Caco-2 (cell line): ENCODE results near the gene TNRC6A. TPM values are rescaled to one million over a fixed set of nuclear protein-coding genes. Genes with fewer than 3 reads are reported as not detected.
A peak's percentile ranks its signal among the peaks of the same experiment; 100 is the strongest.

Source experiments
- BruUV-seq: library from RNA; stranded (reverse); fragments of 400-500 nt; replicated peaks from 2 replicates; lab custom pipeline; 2021; lab: Mats Ljungman, UMichigan
- CTCF ChIA-PET: fragments of 300-600 bp; sonication (Branson Sonifier 250); formaldehyde crosslinking; loops from one replicate; lab custom pipeline; 2022; ENCODE audit warnings: antibody characterized with exemption; lab: Charles Lee
- POLR2A ChIA-PET: fragments of 300-600 bp; sonication (Branson Sonifier 250); formaldehyde crosslinking; loops from one replicate; lab custom pipeline; 2022; ENCODE audit warnings: antibody characterized with exemption; lab: Charles Lee
- DNase-seq, 2 experiments: peaks; one replicate each; pipeline versions ENCODE4 v3.0.0 to v3.0.0-alpha.2; 2020 to 2022
- H3K27me3 ChIP-seq: replicated peaks from 2 replicates; pipeline ENCODE4 v1.6.0; 2011; ENCODE audit warnings: low read length; ENCODE audit not compliant: control insufficient read depth, insufficient read depth
- H3K36me3 ChIP-seq: 2 replicates; pipeline ENCODE4 v1.5.1; 2011; ENCODE audit warnings: low read length; ENCODE audit not compliant: control insufficient read depth, insufficient read depth
- H3K4me1 ChIP-seq: fragments of 250-450 bp; sonication (Bioruptor Pico); 2 replicates; pipeline ENCODE4 v1.5.1; 2020; ENCODE audit warnings: mild to moderate bottlenecking
- H3K4me3 ChIP-seq: 2 replicates; pipeline ENCODE4 v1.5.1; 2011; ENCODE audit warnings: low read depth, mild to moderate bottlenecking, control low read depth, low read length
- H3K9me3 ChIP-seq: fragments of 250-450 bp; sonication (Bioruptor Pico); 2 replicates; pipeline ENCODE4 v1.5.1; 2020; ENCODE audit warnings: mild to moderate bottlenecking, moderate library complexity
- H3K27ac Mint-ChIP-seq: one replicate; pipeline ENCODE4 v1.8.0; 2022; ENCODE audit warnings: mixed read lengths; ENCODE audit not compliant: unreplicated experiment
- H3K27me3 Mint-ChIP-seq: one replicate; pipeline ENCODE4 v1.8.0; 2022; ENCODE audit warnings: mixed read lengths; ENCODE audit not compliant: insufficient read depth, unreplicated experiment
- H3K36me3 Mint-ChIP-seq: one replicate; pipeline ENCODE4 v1.8.0; 2022; ENCODE audit warnings: mild to moderate bottlenecking, mixed read lengths; ENCODE audit not compliant: insufficient read depth, unreplicated experiment
- H3K4me1 Mint-ChIP-seq: one replicate; pipeline ENCODE4 v1.8.0; 2022; ENCODE audit warnings: low read depth, mixed read lengths; ENCODE audit not compliant: unreplicated experiment
- H3K4me3 Mint-ChIP-seq: one replicate; pipeline ENCODE4 v1.8.0; 2022; ENCODE audit warnings: mild to moderate bottlenecking, moderate library complexity, mixed read lengths; ENCODE audit not compliant: unreplicated experiment
- H3K9me3 Mint-ChIP-seq: one replicate; pipeline ENCODE4 v1.8.0; 2022; ENCODE audit warnings: mixed read lengths; ENCODE audit not compliant: unreplicated experiment
- CTCF ChIP-seq, 2 experiments: fragments of 200-600 bp in 1 of 2; IDR thresholded peaks; 1 replicate in 1 of 2; 2 replicates in 1 of 2; pipeline versions ENCODE4 v1.5.1 to v1.8.0; 2011 to 2022; ENCODE audit warnings: antibody characterized with exemption in 1 of 2, control low read depth in 1 of 2, inconsistent platforms in 1 of 2, low read depth in 1 of 2, low read length in 1 of 2, mild to moderate bottlenecking in 1 of 2, moderate library complexity in 1 of 2; ENCODE audit not compliant: insufficient read depth in 1 of 2, severe bottlenecking in 1 of 2, unreplicated experiment in 1 of 2
- intact Hi-C: fragments of 100-400 bp; cut with micrococcal nuclease; formaldehyde crosslinking; loops from one replicate; pipeline ENCODE4 v1.10.0; 2022; ENCODE audit not compliant: unreplicated experiment
- total RNA-seq: library from RNA; stranded (reverse); gene quantifications from 2 replicates; pipeline ENCODE4 v1.2.3, GENCODE V29; 2022

TNRC6A gene
- total RNA-seq, 1 experiment from 2014 or later = 43.7 TPM

- intact Hi-C loops = no loop called here
- Histone ChIP-seq H3K27me3 (no peaks in the 10 kb centered on the region), H3K36me3 (no peaks in the 10 kb centered on the region), H3K4me1 (no peaks in the 10 kb centered on the region), H3K9me3 (no peaks in the 10 kb centered on the region), H3K4me3 (no peak overlapping the region)
- Mint-ChIP-seq H3K4me3 (no peak overlapping the region), H3K27ac (no peak overlapping the region), H3K9me3 (no peaks in the 10 kb centered on the region), H3K27me3 (no peaks in the 10 kb centered on the region), H3K36me3 (peaks cover 31% of the 10 kb centered on the region), H3K4me1 (no peaks in the 10 kb centered on the region)
- CTCF ChIA-PET = no interaction called here
- POLR2A ChIA-PET = no interaction called here
- no peak for TF ChIP-seq CTCF (IDR thresholded peaks at IDR 0.05; ENCODE audit: insufficient read depth in 1 of 2, low read depth in 1 of 2, low read length in 1 of 2, severe bottlenecking in 1 of 2, unreplicated experiment in 1 of 2)
- no peak for DNase-seq
- BruUV-seq = no TSS peak
Measured at GRCh38 chr16:24829153-24829552, 99.7 kb downstream of the TNRC6A start.

- no peaks in the 10 kb centered on the region for H3K9me3 ChIP-seq
- BruUV-seq = no TSS peak
- H3K4me3 ChIP-seq = no peak overlapping the region
- POLR2A ChIA-PET = no interaction called here
- H3K36me3 ChIP-seq = no peaks in the 10 kb centered on the region
- Mint-ChIP-seq H3K4me3 (no peak overlapping the region), H3K27ac (no peak overlapping the region), H3K4me1 (no peaks in the 10 kb centered on the region), H3K9me3 (no peaks in the 10 kb centered on the region), H3K27me3 (no peaks in the 10 kb centered on the region), H3K36me3 (no peaks in the 10 kb centered on the region)
- intact Hi-C loops = no loop called here
- no peak for TF ChIP-seq CTCF (IDR thresholded peaks at IDR 0.05; ENCODE audit: insufficient read depth in 1 of 2, low read depth in 1 of 2, low read length in 1 of 2, severe bottlenecking in 1 of 2, unreplicated experiment in 1 of 2)
- peaks cover 9% of the 10 kb centered on the region for H3K4me1 ChIP-seq
- no peak for DNase-seq
- CTCF ChIA-PET = no interaction called here
- no peaks in the 10 kb centered on the region for H3K27me3 ChIP-seq
Measured at GRCh38 chr16:24833352-24833751, 103.9 kb downstream of the TNRC6A start.

GRCh38 chr16:24834459-24835335 is 105.2 kb downstream of the TNRC6A start:
- Mint-ChIP-seq H3K27me3 (no peaks in the 10 kb centered on the region), H3K27ac (no peak overlapping the region), H3K4me1 (peaks cover 7% of the 10 kb centered on the region), H3K36me3 (peaks cover 5% of the 10 kb centered on the region), H3K4me3 (no peak overlapping the region), H3K9me3 (no peaks in the 10 kb centered on the region)
- ChIA-PET CTCF (interaction anchor here (0.6 to 1.2 kb wide), 9 partner anchors 13 to 317 kb away, joined by 3 to 5 read pairs (median 4); no protein-coding TSS in a partner anchor), POLR2A (no interaction called here)
- Histone ChIP-seq H3K9me3 (no peaks in the 10 kb centered on the region), H3K27me3 (no peaks in the 10 kb centered on the region), H3K36me3 (no peaks in the 10 kb centered on the region), H3K4me3 (no peak overlapping the region), H3K4me1 (peaks cover 23% of the 10 kb centered on the region)
- DNase-seq = peak; percentile 56 to 58
- TF ChIP-seq CTCF (IDR thresholded peaks at IDR 0.05; ENCODE audit: insufficient read depth in 1 of 2, low read depth in 1 of 2, low read length in 1 of 2, severe bottlenecking in 1 of 2, unreplicated experiment in 1 of 2) = peak; percentile 47 to 79
- BruUV-seq = no TSS peak
- intact Hi-C loops = loop anchor here (1.0 to 2.0 kb wide), 2 partner anchors 81 to 276 kb away; partner anchors contain the start of gene LCMT1
